Measurements from ENCODE around the gene NBR1.
"Not testable (repeated sequence)": the region's sequence is repeated elsewhere in the genome, so short reads cannot be mapped to it uniquely, and the experiment has no call there.

Gene NBR1

GRCh38 chr17:43146649-43147048, 24.4 kb upstream of the NBR1 start:
- H4K12ac ChIP-seq (ENCODE audit: low read depth, low read length), result no peak overlapping the region
- no peaks in the 10 kb centered on the region for H3K9me3 ChIP-seq (ENCODE audit: insufficient read depth, low read depth, low read length)
- H3K14ac ChIP-seq (ENCODE audit: low read length), result no peak overlapping the region
- H2AFZ ChIP-seq (ENCODE audit: insufficient read depth, low read length, poor library complexity), result no peak overlapping the region
- no CpG with 5 or more reads among the region's 4 CpGs for WGBS (ENCODE audit: extremely low coverage, insufficient coverage, insufficient read length)
- no peak overlapping the region for H3K4me3 ChIP-seq (ENCODE audit: low read depth, low read length)
- H2BK12ac ChIP-seq (ENCODE audit: low read length), result no peak overlapping the region
- H3K79me2 ChIP-seq (ENCODE audit: control insufficient read depth, insufficient read depth, low read length, poor library complexity), result no peaks in the 10 kb centered on the region
- no peaks in the 10 kb centered on the region for H3K4me1 ChIP-seq (ENCODE audit: control insufficient read depth in 1 of 2, insufficient read depth in 2 of 2, low read length in 2 of 2)
- H4K8ac ChIP-seq (ENCODE audit: low read depth, low read length), result no peak overlapping the region
- H2AK5ac ChIP-seq (ENCODE audit: low read length), result no peak overlapping the region
- no peaks in the 10 kb centered on the region for H3K79me1 ChIP-seq (ENCODE audit: low read length)
- no peak overlapping the region for H3K23ac ChIP-seq (ENCODE audit: low read length)
- no peak overlapping the region for H3K4me2 ChIP-seq (ENCODE audit: low read length)
- H3K9ac ChIP-seq (ENCODE audit: low read length), result no peak overlapping the region
- no peak for DNase-seq
- H2BK120ac ChIP-seq (ENCODE audit: insufficient read depth, low read length, poor library complexity), result no peak overlapping the region
- no peak overlapping the region for H2BK5ac ChIP-seq (ENCODE audit: low read depth, low read length, poor library complexity)
- no peak overlapping the region for H3K27ac ChIP-seq (ENCODE audit: low read depth, low read length)
- peaks cover 0 to 1% of the 10 kb centered on the region in 2 experiments for H3K36me3 ChIP-seq (ENCODE audit: control insufficient read depth in 1 of 2, insufficient read depth in 2 of 2, low read length in 2 of 2)
- H3K27me3 ChIP-seq (ENCODE audit: insufficient read depth, low read length), result no peaks in the 10 kb centered on the region
- H3K18ac ChIP-seq (ENCODE audit: low read length), result no peak overlapping the region
- H4K91ac ChIP-seq (ENCODE audit: low read depth, low read length), result no peak overlapping the region
- H3K4ac ChIP-seq (ENCODE audit: low read depth, low read length), result no peak overlapping the region

DNA sequence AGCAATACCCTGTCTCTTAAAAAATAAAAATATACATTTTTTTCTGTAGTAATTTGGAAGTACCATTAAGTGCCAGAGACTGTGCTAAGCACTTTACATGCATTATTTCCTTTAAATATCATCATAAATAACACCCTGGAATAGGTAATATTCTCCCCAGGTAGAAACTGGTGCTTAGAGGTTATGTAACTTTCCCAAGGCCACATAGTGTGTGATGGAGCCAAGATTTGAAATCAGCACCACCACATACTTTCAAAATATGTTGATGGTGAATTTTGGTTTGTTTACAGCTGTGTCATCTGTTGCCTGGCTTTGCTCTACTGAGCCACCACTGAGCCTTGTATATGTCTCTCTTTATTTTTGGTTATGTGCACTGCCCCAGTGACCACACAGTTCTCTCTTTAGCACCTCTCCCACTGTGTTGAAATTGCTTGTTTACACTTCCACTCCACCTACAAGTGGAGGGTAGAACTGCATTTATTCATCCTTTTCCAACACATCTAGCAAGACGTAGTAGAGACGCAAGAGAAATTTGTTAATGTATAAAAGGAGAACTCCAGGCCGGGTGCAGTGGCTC, 19.0 kb upstream of the NBR1 start:
- DNase-seq, result no peak
- no peak overlapping the region for H3K4me3 ChIP-seq (ENCODE audit: low read depth, low read length)
- no peak overlapping the region for H2BK120ac ChIP-seq (ENCODE audit: insufficient read depth, low read length, poor library complexity)
- WGBS (ENCODE audit: extremely low coverage, insufficient coverage, insufficient read length), result no CpG with 5 or more reads among the region's 3 CpGs
- no peak overlapping the region for H3K27ac ChIP-seq (ENCODE audit: low read depth, low read length)
- H2AK5ac ChIP-seq (ENCODE audit: low read length), result no peak overlapping the region
- H3K4me2 ChIP-seq (ENCODE audit: low read length), result no peak overlapping the region
- no peak overlapping the region for H4K91ac ChIP-seq (ENCODE audit: low read depth, low read length)
- no peaks in the 10 kb centered on the region for H3K4me1 ChIP-seq (ENCODE audit: control insufficient read depth in 1 of 2, insufficient read depth in 2 of 2, low read length in 2 of 2)
- H3K9me3 ChIP-seq (ENCODE audit: insufficient read depth, low read depth, low read length), result no peaks in the 10 kb centered on the region
- no peak overlapping the region for H2BK12ac ChIP-seq (ENCODE audit: low read length)
- H3K79me2 ChIP-seq (ENCODE audit: control insufficient read depth, insufficient read depth, low read length, poor library complexity), result no peaks in the 10 kb centered on the region
- H3K27me3 ChIP-seq (ENCODE audit: insufficient read depth, low read length), result no peaks in the 10 kb centered on the region
- no peak overlapping the region for H4K8ac ChIP-seq (ENCODE audit: low read depth, low read length)
- H3K23ac ChIP-seq (ENCODE audit: low read length), result no peak overlapping the region
- no peak overlapping the region for H3K18ac ChIP-seq (ENCODE audit: low read length)
- H2BK5ac ChIP-seq (ENCODE audit: low read depth, low read length, poor library complexity), result no peak overlapping the region
- no peak overlapping the region for H4K12ac ChIP-seq (ENCODE audit: low read depth, low read length)
- no peak overlapping the region for H2AFZ ChIP-seq (ENCODE audit: insufficient read depth, low read length, poor library complexity)
- no peak overlapping the region for H3K14ac ChIP-seq (ENCODE audit: low read length)
- H3K4ac ChIP-seq (ENCODE audit: low read depth, low read length), result no peak overlapping the region
- H3K79me1 ChIP-seq (ENCODE audit: low read length), result no peaks in the 10 kb centered on the region
- H3K9ac ChIP-seq (ENCODE audit: low read length), result no peak overlapping the region
- H3K36me3 ChIP-seq (ENCODE audit: control insufficient read depth in 1 of 2, insufficient read depth in 2 of 2, low read length in 2 of 2), result peaks cover 0 to 3% of the 10 kb centered on the region in 2 experiments

DNA sequence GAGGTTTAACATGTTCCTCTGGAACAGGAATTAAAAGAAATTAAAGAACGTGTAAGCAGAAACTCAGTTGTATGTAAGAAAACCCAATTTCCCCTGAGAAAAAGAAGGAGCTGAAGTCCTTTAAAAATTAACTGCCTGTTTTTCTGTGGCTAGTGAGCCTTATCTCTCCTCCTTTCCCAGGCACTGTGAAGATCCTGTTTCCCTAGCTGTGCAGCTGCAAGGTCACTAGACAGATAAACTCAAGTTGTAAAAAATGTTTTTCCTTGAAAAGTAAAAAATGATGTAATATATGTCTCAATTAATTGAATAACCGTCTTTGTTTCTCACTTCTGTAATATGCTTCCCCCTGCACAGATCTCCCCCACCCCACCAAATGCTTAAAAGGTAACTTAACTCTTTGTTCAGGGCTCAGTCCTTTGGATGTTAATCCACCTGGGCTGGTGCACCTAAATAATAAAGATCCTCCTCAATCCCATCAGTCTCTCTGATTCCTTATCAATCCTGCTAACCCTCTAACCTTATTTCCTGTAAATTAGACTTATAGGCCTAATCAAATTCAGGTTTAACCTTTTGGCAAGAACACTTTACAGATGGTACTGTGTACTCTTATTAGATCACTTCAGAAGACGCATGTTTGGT, 17.7 kb upstream of the NBR1 start:
- H3K9me3 ChIP-seq (ENCODE audit: insufficient read depth, low read depth, low read length); H2BK12ac ChIP-seq (ENCODE audit: low read length); H3K36me3 ChIP-seq (ENCODE audit: control insufficient read depth in 1 of 2, insufficient read depth in 2 of 2, low read length in 2 of 2); DNase-seq; H3K4me3 ChIP-seq (ENCODE audit: low read depth, low read length); H3K9ac ChIP-seq (ENCODE audit: low read length); H3K23ac ChIP-seq (ENCODE audit: low read length); H4K12ac ChIP-seq (ENCODE audit: low read depth, low read length); H3K18ac ChIP-seq (ENCODE audit: low read length); H2AFZ ChIP-seq (ENCODE audit: insufficient read depth, low read length, poor library complexity); H2BK120ac ChIP-seq (ENCODE audit: insufficient read depth, low read length, poor library complexity); H3K79me2 ChIP-seq (ENCODE audit: control insufficient read depth, insufficient read depth, low read length, poor library complexity); H3K27me3 ChIP-seq (ENCODE audit: insufficient read depth, low read length); H2AK5ac ChIP-seq (ENCODE audit: low read length); H3K4me1 ChIP-seq (ENCODE audit: control insufficient read depth in 1 of 2, insufficient read depth in 2 of 2, low read length in 2 of 2); H4K8ac ChIP-seq (ENCODE audit: low read depth, low read length); H3K27ac ChIP-seq (ENCODE audit: low read depth, low read length); H3K79me1 ChIP-seq (ENCODE audit: low read length); H3K4ac ChIP-seq (ENCODE audit: low read depth, low read length); H4K91ac ChIP-seq (ENCODE audit: low read depth, low read length); H3K14ac ChIP-seq (ENCODE audit: low read length); H2BK5ac ChIP-seq (ENCODE audit: low read depth, low read length, poor library complexity); H3K4me2 ChIP-seq (ENCODE audit: low read length): not testable (repeated sequence)
- no CpG with 5 or more reads among the region's 3 CpGs for WGBS (ENCODE audit: extremely low coverage, insufficient coverage, insufficient read length)

DNA sequence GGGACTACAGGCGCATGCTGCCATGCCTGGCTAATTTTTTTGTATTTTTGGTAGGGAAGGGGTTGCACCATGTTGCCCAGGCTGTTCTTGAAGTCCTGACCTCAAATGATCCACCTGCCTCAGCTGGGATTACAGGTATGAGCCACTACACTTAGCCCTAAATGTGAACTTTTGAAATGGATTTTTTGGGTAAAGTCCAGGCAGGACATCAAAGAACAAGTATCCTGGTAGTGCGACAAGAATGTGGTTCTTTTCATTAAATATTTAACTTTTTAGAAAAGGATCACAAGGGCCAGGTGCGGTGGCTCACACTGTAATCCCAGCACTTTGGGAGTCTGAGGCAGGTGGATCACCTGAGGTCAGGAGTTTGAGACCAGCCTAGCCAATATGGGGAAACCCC, 15.3 kb upstream of the NBR1 start:
- Histone ChIP-seq H3K27ac (ENCODE audit: low read depth, low read length) (no peak overlapping the region), H3K79me1 (ENCODE audit: low read length) (no peaks in the 10 kb centered on the region), H2BK5ac (ENCODE audit: low read depth, low read length, poor library complexity) (no peak overlapping the region), H2AK5ac (ENCODE audit: low read length) (no peak overlapping the region), H3K9me3 (ENCODE audit: insufficient read depth, low read depth, low read length) (no peaks in the 10 kb centered on the region), H3K79me2 (ENCODE audit: control insufficient read depth, insufficient read depth, low read length, poor library complexity) (no peaks in the 10 kb centered on the region), H4K91ac (ENCODE audit: low read depth, low read length) (no peak overlapping the region), H3K4ac (ENCODE audit: low read depth, low read length) (no peak overlapping the region), H3K9ac (ENCODE audit: low read length) (no peak overlapping the region), H3K4me1 (ENCODE audit: control insufficient read depth in 1 of 2, insufficient read depth in 2 of 2, low read length in 2 of 2) (no peaks in the 10 kb centered on the region), H2BK12ac (ENCODE audit: low read length) (no peak overlapping the region), H3K36me3 (ENCODE audit: control insufficient read depth in 1 of 2, insufficient read depth in 2 of 2, low read length in 2 of 2) (peaks cover 0 to 11% of the 10 kb centered on the region in 2 experiments), H3K4me3 (ENCODE audit: low read depth, low read length) (no peak overlapping the region), H3K4me2 (ENCODE audit: low read length) (no peak overlapping the region), H2BK120ac (ENCODE audit: insufficient read depth, low read length, poor library complexity) (no peak overlapping the region), H4K12ac (ENCODE audit: low read depth, low read length) (no peak overlapping the region), H2AFZ (ENCODE audit: insufficient read depth, low read length, poor library complexity) (no peak overlapping the region), H4K8ac (ENCODE audit: low read depth, low read length) (no peak overlapping the region), H3K23ac (ENCODE audit: low read length) (no peak overlapping the region), H3K18ac (ENCODE audit: low read length) (no peak overlapping the region), H3K27me3 (ENCODE audit: insufficient read depth, low read length) (no peaks in the 10 kb centered on the region), H3K14ac (ENCODE audit: low read length) (no peak overlapping the region)
- DNase-seq, result no peak
- WGBS (ENCODE audit: extremely low coverage, insufficient coverage, insufficient read length), result no CpG with 5 or more reads among the region's 3 CpGs

All from trophoblast cell (in vitro differentiated cells and primary cell).